H1 (cell line): ENCODE results near the gene TTC33. TPM values are rescaled to one million over a fixed set of nuclear protein-coding genes. Genes with fewer than 3 reads are reported as not detected.

Source experiments
- CTCF ChIA-PET: fragments of 300-600 bp; sonication (Branson Sonifier 250); formaldehyde crosslinking; loops from one replicate; lab custom pipeline; 2021; ENCODE audit not compliant: partially characterized antibody; lab: Charles Lee
- POLR2A ChIA-PET: fragments of 300-600 bp; sonication (Branson Sonifier 250); formaldehyde crosslinking; loops from one replicate; lab custom pipeline; 2021; ENCODE audit warnings: inconsistent platforms; ENCODE audit not compliant: partially characterized antibody; lab: Charles Lee
- DNase-seq, 2 experiments: peaks; one replicate each; pipeline versions ENCODE4 v3.0.0 to v3.0.0-alpha.2; 2010 to 2022; ENCODE audit warnings: low spot score in 2 of 2, low read depth in 1 of 2, mixed read lengths in 1 of 2
- FAIRE-seq: peaks from 2 replicates; lab custom pipeline; 2011; peaks lifted over from hg19 to GRCh38; lab: Jason Lieb, UNC
- H2AFZ ChIP-seq: 2 replicates; pipeline ENCODE4 v1.8.1; 2012; ENCODE audit warnings: low read length, inconsistent platforms
- H2AK5ac ChIP-seq: 2 replicates; pipeline ENCODE4 v1.6.1; 2013; ENCODE audit warnings: low read depth, low read length
- H2BK120ac ChIP-seq: replicated peaks from 2 replicates; pipeline ENCODE3; 2013; ENCODE audit warnings: low read depth, low read length, inconsistent platforms
- H2BK12ac ChIP-seq: 2 replicates; pipeline ENCODE4 v1.6.1; 2013; ENCODE audit warnings: low read depth, low read length
- H2BK15ac ChIP-seq: 2 replicates; pipeline ENCODE4 v1.6.1; 2013; ENCODE audit warnings: low read length
- H2BK20ac ChIP-seq: 2 replicates; pipeline ENCODE4 v1.6.1; 2013; ENCODE audit warnings: low read length
- H2BK5ac ChIP-seq: 2 replicates; pipeline ENCODE4 v1.6.1; 2013; ENCODE audit warnings: low read depth, low read length
- H3K14ac ChIP-seq: 2 replicates; pipeline ENCODE4 v1.6.1; 2013; ENCODE audit warnings: inconsistent platforms; ENCODE audit not compliant: insufficient read length
- H3K18ac ChIP-seq: 2 replicates; pipeline ENCODE4 v1.6.1; 2013; ENCODE audit warnings: low read length; ENCODE audit errors: extremely low read depth
- H3K23ac ChIP-seq: 2 replicates; pipeline ENCODE4 v1.6.1; 2013; ENCODE audit warnings: inconsistent platforms; ENCODE audit not compliant: insufficient read length
- H3K23me2 ChIP-seq: 2 replicates; pipeline ENCODE4 v1.6.1; 2013; ENCODE audit warnings: low read depth, low read length
- H3K27ac ChIP-seq: 2 replicates; pipeline ENCODE4 v1.6.1; 2011; ENCODE audit warnings: low read depth, low read length, inconsistent platforms
- H3K27me3 ChIP-seq, 4 experiments: replicated peaks in 1 of 4; 1 replicate in 1 of 4; 2 replicates in 3 of 4; pipeline versions ENCODE4 v1.6.1 to v1.8.1; 2011 to 2013; ENCODE audit warnings: low read length in 3 of 4, mild to moderate bottlenecking in 3 of 4, inconsistent platforms in 2 of 4, mixed read lengths in 2 of 4, moderate library complexity in 1 of 4; ENCODE audit not compliant: control insufficient read depth in 3 of 4, insufficient read depth in 3 of 4; ENCODE audit errors: extremely low read depth in 1 of 4
- H3K36me3 ChIP-seq, 4 experiments: 2 replicates each; pipeline versions ENCODE4 v1.6.1 to v1.8.1; 2011 to 2013; ENCODE audit warnings: mild to moderate bottlenecking in 4 of 4, low read length in 3 of 4, moderate library complexity in 2 of 4, control low read depth in 1 of 4, inconsistent platforms in 1 of 4; ENCODE audit not compliant: insufficient read depth in 4 of 4, control insufficient read depth in 2 of 4
- H3K4ac ChIP-seq: replicated peaks from 2 replicates; pipeline ENCODE3; 2013; ENCODE audit warnings: low read length, low read depth, mixed read lengths, inconsistent platforms; ENCODE audit not compliant: insufficient read length
- H3K4me1 ChIP-seq, 4 experiments: replicated peaks in 1 of 4; 1 replicate in 1 of 4; 2 replicates in 3 of 4; pipeline versions ENCODE4 v1.6.1 to v1.8.1; 2011 to 2013; ENCODE audit warnings: low read length in 3 of 4, inconsistent platforms in 2 of 4, mixed read lengths in 1 of 4; ENCODE audit not compliant: insufficient read depth in 4 of 4, control insufficient read depth in 3 of 4
- H3K4me2 ChIP-seq, 2 experiments: 2 replicates each; pipeline versions ENCODE4 v1.6.1 to v1.8.1; 2011 to 2013; ENCODE audit warnings: low read depth in 2 of 2, low read length in 2 of 2, control low read depth in 1 of 2, inconsistent platforms in 1 of 2, mild to moderate bottlenecking in 1 of 2; ENCODE audit not compliant: insufficient read depth in 1 of 2
- H3K4me3 ChIP-seq, 4 experiments: fragments of 200-600, 300-600 bp in 1 of 4; sonication (generic), shearing (Covaris generic), sonication (Bioruptor Twin) in 1 of 4; 2 replicates each; pipeline versions ENCODE4 v1.5.1 to v1.8.1; 2011 to 2016; ENCODE audit warnings: low read length in 4 of 4, low read depth in 3 of 4, control low read depth in 2 of 4, inconsistent platforms in 2 of 4, mild to moderate bottlenecking in 2 of 4, mixed read lengths in 1 of 4, moderate library complexity in 1 of 4; ENCODE audit not compliant: insufficient read depth in 2 of 4; ENCODE audit errors: extremely low read depth in 1 of 4
- H3K56ac ChIP-seq: replicated peaks from 2 replicates; pipeline ENCODE3; 2013; ENCODE audit warnings: low read depth, mild to moderate bottlenecking, mixed read lengths, low read length, inconsistent platforms; ENCODE audit not compliant: insufficient read length
- H3K79me1 ChIP-seq: 2 replicates; pipeline ENCODE4 v1.6.1; 2013; ENCODE audit warnings: low read depth, low read length, control low read depth
- H3K79me2 ChIP-seq, 2 experiments: 2 replicates each; pipeline versions ENCODE4 v1.6.1 to v1.8.1; 2012 to 2013; ENCODE audit warnings: low read length in 2 of 2, mild to moderate bottlenecking in 2 of 2, inconsistent platforms in 1 of 2; ENCODE audit not compliant: insufficient read depth in 2 of 2, control insufficient read depth in 1 of 2
- H3K9ac ChIP-seq, 4 experiments: replicated peaks in 1 of 4; 1 replicate in 1 of 4; 2 replicates in 3 of 4; pipeline versions ENCODE4 v1.6.1 to v1.8.1; 2011 to 2013; ENCODE audit warnings: low read depth in 3 of 4, low read length in 3 of 4, control low read depth in 2 of 4, mild to moderate bottlenecking in 2 of 4, moderate library complexity in 2 of 4, inconsistent platforms in 1 of 4; ENCODE audit errors: extremely low read depth in 1 of 4
- H3K9me3 ChIP-seq, 2 experiments: 2 replicates each; pipeline versions ENCODE4 v1.6.1 to v1.8.1; 2012 to 2013; ENCODE audit warnings: mild to moderate bottlenecking in 2 of 2, moderate library complexity in 2 of 2, control low read depth in 1 of 2, inconsistent platforms in 1 of 2, low read depth in 1 of 2, low read length in 1 of 2, mixed read lengths in 1 of 2; ENCODE audit not compliant: insufficient read depth in 2 of 2
- H4K20me1 ChIP-seq, 2 experiments: replicated peaks in 1 of 2; 2 replicates each; pipeline versions ENCODE3 to v1.8.1; 2011 to 2013; ENCODE audit warnings: inconsistent platforms in 2 of 2, low read length in 2 of 2, mild to moderate bottlenecking in 1 of 2; ENCODE audit not compliant: insufficient read depth in 2 of 2, control insufficient read depth in 1 of 2
- H4K5ac ChIP-seq: 2 replicates; pipeline ENCODE4 v1.6.1; 2013; ENCODE audit warnings: low read length, low read depth, mixed read lengths, inconsistent platforms; ENCODE audit not compliant: insufficient read length
- H4K8ac ChIP-seq: 2 replicates; pipeline ENCODE4 v1.8.0; 2013; ENCODE audit warnings: mild to moderate bottlenecking, moderate library complexity, low read length, inconsistent platforms; ENCODE audit not compliant: insufficient read depth; ENCODE audit errors: extremely low read depth
- H4K91ac ChIP-seq: replicated peaks from 2 replicates; pipeline ENCODE3; 2013; ENCODE audit warnings: low read length, mixed read lengths, inconsistent platforms; ENCODE audit not compliant: insufficient read length
- BCL11A ChIP-seq, 2 experiments: IDR thresholded peaks; one replicate each; pipeline ENCODE4 v1.6.1; 2011; ENCODE audit warnings: low read depth in 2 of 2, low read length in 2 of 2, mild to moderate bottlenecking in 2 of 2
- BRCA1 ChIP-seq: IDR thresholded peaks from 2 replicates; pipeline ENCODE4 v1.6.1; 2012; ENCODE audit warnings: low read depth, low read length, improper control_type of control experiment
- CBX8 ChIP-seq: fragments of 300-800, 300-1000 bp; sonication (generic); IDR thresholded peaks from 2 replicates; pipeline ENCODE4 v1.7.1; 2016; ENCODE audit warnings: low read depth, low read length, borderline replicate concordance
- CHD2 ChIP-seq: IDR thresholded peaks from 2 replicates; pipeline ENCODE4 v1.6.1; 2012; ENCODE audit warnings: low read length, improper control_type of control experiment
- GTF2F1 ChIP-seq: IDR thresholded peaks from 2 replicates; pipeline ENCODE4 v1.6.1; 2012; ENCODE audit warnings: low read depth, low read length, improper control_type of control experiment, borderline replicate concordance
- HDAC6 ChIP-seq: IDR thresholded peaks from one replicate; pipeline ENCODE4 v1.7.1; 2012; ENCODE audit warnings: low read depth, mild to moderate bottlenecking, inconsistent platforms, low read length, moderate library complexity
- POLR2AphosphoS5 ChIP-seq: IDR thresholded peaks from 2 replicates; pipeline ENCODE4 v1.6.1; 2011; ENCODE audit warnings: low read depth, low read length
- SP1 ChIP-seq: IDR thresholded peaks from 2 replicates; pipeline ENCODE4 v1.6.1; 2011; ENCODE audit warnings: low read depth, low read length
- TEAD4 ChIP-seq: IDR thresholded peaks from 2 replicates; pipeline ENCODE4 v1.6.1; 2012; ENCODE audit warnings: low read depth, low read length, inconsistent platforms, mixed read lengths
- WGBS, 2 experiments: shearing (Covaris generic) in 1 of 2; methylation state at CpG; one replicate each; pipeline versions ENCODE4 v1.1.6 to v1.1.7; 2013 to 2015; ENCODE audit warnings: low lambda C conversion rate in 2 of 2, mixed read lengths in 2 of 2, inconsistent platforms in 1 of 2, low coverage in 1 of 2, missing lambda C conversion rate in 1 of 2; ENCODE audit not compliant: insufficient replicate concordance in 2 of 2, insufficient coverage in 1 of 2, insufficient read length in 1 of 2; ENCODE audit errors: extremely low coverage in 1 of 2, missing lambda C conversion rate in 1 of 2; 5-methylcytosine and 5-hydroxymethylcytosine counted together
- polyA plus RNA-seq, 7 experiments: library from polyadenylated mRNA; depleted of rRNA in 3 of 7; stranded (reverse) in 5 of 7; unstranded in 2 of 7; fragments of >200 nt in 5 of 7; fragments of 200-250 nt in 2 of 7; gene quantifications; 1 replicate in 5 of 7; 2 replicates in 1 of 7; 4 replicates in 1 of 7; pipeline versions ENCODE4 v1.2.1 to v1.2.3, GENCODE V29; 2011 to 2013; ENCODE audit warnings: missing spikeins in 2 of 7, mixed read lengths in 2 of 7
- total RNA-seq: library from RNA; stranded (reverse); fragmentation: NEBNext Ultra II Directional; extraction: Animal tissue kit (Norgen Biotek cat#: 25700); gene quantifications from 2 replicates; pipeline ENCODE4 v1.2.1, GENCODE V29; 2021

TTC33 gene
- total and polyA plus RNA-seq, 2 of the 8 experiments (the other 6 are each of a cell fraction or from before 2014, with no cell fraction given), result 1.2 to 12.6 TPM

GRCh38 chr5:40587376-40587775, 168.4 kb downstream of the TTC33 start:
- CTCF ChIA-PET, result no interaction called here
- Histone ChIP-seq H4K5ac (no peak overlapping the region), H3K79me1 (no peaks in the 10 kb centered on the region), H3K18ac (no peak overlapping the region), H3K4me1 (no peaks in the 10 kb centered on the region), H2BK12ac (no peak overlapping the region), H3K23me2 (no peaks in the 10 kb centered on the region), H3K56ac (no peak overlapping the region), H3K14ac (no peak overlapping the region), H3K27ac (no peak overlapping the region), H3K79me2 (no peaks in the 10 kb centered on the region), H3K36me3 (no peaks in the 10 kb centered on the region), H4K20me1 (no peaks in the 10 kb centered on the region), H2AFZ (no peak overlapping the region), H3K4me3 (no peak overlapping the region), H3K4me2 (no peak overlapping the region), H3K23ac (no peak overlapping the region), H2BK5ac (no peak overlapping the region), H2AK5ac (no peak overlapping the region), H2BK120ac (no peak overlapping the region), H2BK20ac (no peak overlapping the region), H3K4ac (no peak overlapping the region), H3K9me3 (no peaks in the 10 kb centered on the region), H3K27me3 (no peaks in the 10 kb centered on the region), H3K9ac (no peak overlapping the region), H4K8ac (no peak overlapping the region), H4K91ac (no peak overlapping the region), H2BK15ac (no peak overlapping the region)
- DNase-seq, result no peak
- no peak for FAIRE-seq
- POLR2A ChIA-PET, result no interaction called here
- WGBS, 2 experiments, result 93% methylated on average over 1 of the region's 1 CpG; no CpG with 5 or more reads in 1 of the 2 experiments
- no peak for TF ChIP-seq GTF2F1
- TF ChIP-seq POLR2AphosphoS5, result no peak
- TF ChIP-seq SP1, result no peak
- TF ChIP-seq BCL11A (IDR thresholded peaks at IDR 0.05; ENCODE audit: low read depth in 2 of 2, low read length in 2 of 2), result no peak
- TF ChIP-seq BRCA1, result no peak
- no peak for TF ChIP-seq CBX8
- TF ChIP-seq CHD2, result no peak
- TF ChIP-seq TEAD4, result no peak
- TF ChIP-seq HDAC6, result no peak
